ENCODE measurements around the gene GPR162. TPM values are rescaled to one million over a fixed set of nuclear protein-coding genes. Genes with fewer than 3 reads are reported as not detected.

The GPR162 gene
- total RNA-seq, 1 donor from 2014 or later: 7.0 TPM

GRCh38 chr12:6787309-6787708 is 34.3 kb upstream of the GPR162 start:
- no peak for DNase-seq (ENCODE audit: low spot score)

GRCh38 chr12:6788972-6789924 is 32.4 kb upstream of the GPR162 start, which contains the start of gene CD4:
Gene CD4, plus strand, starts transcription at chr12:6789528. Its CDS starts 10,611 bp downstream, at chr12:6800139.
- no peak for DNase-seq (ENCODE audit: low spot score)

GRCh38 chr12:6790496-6791150 is 31.0 kb upstream of the GPR162 start:
- no peak for DNase-seq (ENCODE audit: low spot score)

- no peak for DNase-seq (ENCODE audit: low spot score)
Observed at GRCh38 chr12:6791931-6792520, 29.6 kb upstream of the GPR162 start.

- no peak for DNase-seq (ENCODE audit: low spot score)
Observed at GRCh38 chr12:6792522-6793201, 29.0 kb upstream of the GPR162 start.

GRCh38 chr12:6795088-6795487 is 26.5 kb upstream of the GPR162 start:
- no peak for DNase-seq (ENCODE audit: low spot score)

GRCh38 chr12:6796576-6796975 is 25.0 kb upstream of the GPR162 start:
- no peak for DNase-seq (ENCODE audit: low spot score)

- no peak for DNase-seq (ENCODE audit: low spot score)
Observed at GRCh38 chr12:6799147-6799546, 22.5 kb upstream of the GPR162 start.

- no peak for DNase-seq (ENCODE audit: low spot score)
Observed at GRCh38 chr12:6807170-6807569, 14.5 kb upstream of the GPR162 start.

- no peak for DNase-seq (ENCODE audit: low spot score)
Observed at GRCh38 chr12:6809056-6809455, 12.6 kb upstream of the GPR162 start.

GRCh38 chr12:6810758-6811157 is 10.9 kb upstream of the GPR162 start:
- no peak for DNase-seq (ENCODE audit: low spot score)

- DNase-seq (ENCODE audit: low spot score): no peak
Observed at GRCh38 chr12:6813363-6813762, 8.3 kb upstream of the GPR162 start.

GRCh38 chr12:6816598-6816997 is 5.0 kb upstream of the GPR162 start:
- DNase-seq (ENCODE audit: low spot score): no peak

GRCh38 chr12:6817098-6817497 is 4.5 kb upstream of the GPR162 start:
- DNase-seq (ENCODE audit: low spot score): no peak

GRCh38 chr12:6817662-6818157 is 3.9 kb upstream of the GPR162 start:
- DNase-seq (ENCODE audit: low spot score): no peak

GRCh38 chr12:6818222-6818621 is 3.4 kb upstream of the GPR162 start:
- no peak for DNase-seq (ENCODE audit: low spot score)

GRCh38 chr12:6818645-6819044 is 3.0 kb upstream of the GPR162 start:
- no peak for DNase-seq (ENCODE audit: low spot score)

GRCh38 chr12:6819106-6820030 is 2.3 kb upstream of the GPR162 start:
- DNase-seq (ENCODE audit: low spot score): no peak

GRCh38 chr12:6820166-6820565 is 1.5 kb upstream of the GPR162 start:
- no peak for DNase-seq (ENCODE audit: low spot score)
